Neuronal stem cell (in vitro differentiated cells): ENCODE measurements around the gene SLFN12L.

ENCODE experiments used
- DNase-seq: peaks from one replicate; pipeline ENCODE4 v3.0.0-alpha.2; 2013; ENCODE audit warnings: low spot score
- H2AFZ ChIP-seq: one replicate; pipeline ENCODE4 v1.6.1; 2013; ENCODE audit warnings: mild to moderate bottlenecking, low read length, inconsistent platforms
- H2AK5ac ChIP-seq: 2 replicates; pipeline ENCODE4 v1.6.1; 2013; ENCODE audit warnings: low read depth, mild to moderate bottlenecking, inconsistent platforms, low read length, moderate library complexity, mixed read lengths
- H2BK120ac ChIP-seq: 2 replicates; pipeline ENCODE4 v1.6.1; 2013; ENCODE audit warnings: low read depth, mild to moderate bottlenecking, inconsistent platforms, low read length, moderate library complexity, mixed read lengths
- H2BK12ac ChIP-seq: one replicate; pipeline ENCODE4 v1.6.1; 2013; ENCODE audit warnings: low read length, inconsistent platforms
- H2BK15ac ChIP-seq: 2 replicates; pipeline ENCODE4 v1.6.1; 2013; ENCODE audit warnings: mild to moderate bottlenecking, low read length, inconsistent platforms, mixed read lengths
- H2BK5ac ChIP-seq: one replicate; pipeline ENCODE4 v1.6.1; 2013; ENCODE audit warnings: inconsistent platforms, mild to moderate bottlenecking, low read length, moderate library complexity
- H3K14ac ChIP-seq: one replicate; pipeline ENCODE4 v1.6.1; 2013; ENCODE audit warnings: low read length, inconsistent platforms
- H3K18ac ChIP-seq: 2 replicates; pipeline ENCODE4 v1.6.1; 2013; ENCODE audit warnings: low read length, inconsistent platforms
- H3K23ac ChIP-seq: 2 replicates; pipeline ENCODE4 v1.6.1; 2013; ENCODE audit warnings: low read depth, mild to moderate bottlenecking, mixed read lengths, low read length, inconsistent platforms; ENCODE audit not compliant: poor library complexity
- H3K27ac ChIP-seq: replicated peaks from 3 replicates; pipeline ENCODE4 v1.5.1; 2013; ENCODE audit warnings: low read length, inconsistent platforms
- H3K27me3 ChIP-seq, 3 experiments: 2 replicates each; pipeline ENCODE4 v1.6.1; 2013; ENCODE audit warnings: low read length in 3 of 3, mild to moderate bottlenecking in 2 of 3, inconsistent platforms in 1 of 3, low read depth in 1 of 3, mixed read lengths in 1 of 3, moderate library complexity in 1 of 3; ENCODE audit not compliant: control insufficient read depth in 3 of 3, insufficient read depth in 3 of 3
- H3K36me3 ChIP-seq, 2 donors: replicated peaks in 1 of 2; 2 replicates each; pipeline ENCODE4 v1.6.1; 2013; ENCODE audit warnings: low read length in 2 of 2; ENCODE audit not compliant: control insufficient read depth in 2 of 2, insufficient read depth in 2 of 2
- H3K4ac ChIP-seq: 2 replicates; pipeline ENCODE4 v1.6.1; 2013; ENCODE audit warnings: inconsistent platforms, mild to moderate bottlenecking, low read length, moderate library complexity
- H3K4me1 ChIP-seq, 2 donors: 1 replicate in 1 of 2; 2 replicates in 1 of 2; pipeline ENCODE4 v1.6.1; 2013; ENCODE audit warnings: low read length in 2 of 2, low read depth in 1 of 2; ENCODE audit not compliant: control insufficient read depth in 2 of 2, insufficient read depth in 1 of 2
- H3K4me2 ChIP-seq: one replicate; pipeline ENCODE4 v1.6.1; 2013; ENCODE audit warnings: mild to moderate bottlenecking, low read length, inconsistent platforms; ENCODE audit not compliant: insufficient read depth, poor library complexity, severe bottlenecking
- H3K4me3 ChIP-seq, 2 donors: 2 replicates each; pipeline ENCODE4 v1.5.1; 2013; ENCODE audit warnings: low read length in 2 of 2, mild to moderate bottlenecking in 2 of 2, inconsistent platforms in 1 of 2, moderate library complexity in 1 of 2
- H3K79me1 ChIP-seq: one replicate; pipeline ENCODE4 v1.6.1; 2013; ENCODE audit warnings: low read depth, mild to moderate bottlenecking, inconsistent platforms, low read length, moderate library complexity
- H3K9ac ChIP-seq: one replicate; pipeline ENCODE4 v1.6.1; 2013; ENCODE audit warnings: mild to moderate bottlenecking, low read depth, low read length, inconsistent platforms; ENCODE audit not compliant: poor library complexity
- H3K9me3 ChIP-seq, 2 donors: replicated peaks in 1 of 2; 2 replicates each; pipeline versions ENCODE3 to v1.6.1; 2013; ENCODE audit warnings: low read length in 2 of 2, mild to moderate bottlenecking in 2 of 2, inconsistent platforms in 1 of 2, low read depth in 1 of 2, mixed read lengths in 1 of 2, moderate library complexity in 1 of 2; ENCODE audit not compliant: control insufficient read depth in 2 of 2, insufficient read depth in 1 of 2
- H4K8ac ChIP-seq: one replicate; pipeline ENCODE4 v1.6.1; 2013; ENCODE audit warnings: low read depth, mild to moderate bottlenecking, inconsistent platforms, low read length, moderate library complexity
- H4K91ac ChIP-seq: one replicate; pipeline ENCODE4 v1.6.1; 2013; ENCODE audit warnings: low read length, low read depth, mild to moderate bottlenecking, inconsistent platforms; ENCODE audit not compliant: poor library complexity
- WGBS, 2 donors: extraction: QIAGEN DNeasy Blood & Tissue Kit; methylation state at CpG; one replicate each; pipeline ENCODE4 v1.1.7; 2013; ENCODE audit warnings: missing lambda C conversion rate in 2 of 2, mixed read lengths in 1 of 2; ENCODE audit not compliant: insufficient read length in 2 of 2, insufficient replicate concordance in 1 of 2; ENCODE audit errors: extremely low coverage in 2 of 2; 5-methylcytosine and 5-hydroxymethylcytosine counted together

Gene SLFN12L

DNA sequence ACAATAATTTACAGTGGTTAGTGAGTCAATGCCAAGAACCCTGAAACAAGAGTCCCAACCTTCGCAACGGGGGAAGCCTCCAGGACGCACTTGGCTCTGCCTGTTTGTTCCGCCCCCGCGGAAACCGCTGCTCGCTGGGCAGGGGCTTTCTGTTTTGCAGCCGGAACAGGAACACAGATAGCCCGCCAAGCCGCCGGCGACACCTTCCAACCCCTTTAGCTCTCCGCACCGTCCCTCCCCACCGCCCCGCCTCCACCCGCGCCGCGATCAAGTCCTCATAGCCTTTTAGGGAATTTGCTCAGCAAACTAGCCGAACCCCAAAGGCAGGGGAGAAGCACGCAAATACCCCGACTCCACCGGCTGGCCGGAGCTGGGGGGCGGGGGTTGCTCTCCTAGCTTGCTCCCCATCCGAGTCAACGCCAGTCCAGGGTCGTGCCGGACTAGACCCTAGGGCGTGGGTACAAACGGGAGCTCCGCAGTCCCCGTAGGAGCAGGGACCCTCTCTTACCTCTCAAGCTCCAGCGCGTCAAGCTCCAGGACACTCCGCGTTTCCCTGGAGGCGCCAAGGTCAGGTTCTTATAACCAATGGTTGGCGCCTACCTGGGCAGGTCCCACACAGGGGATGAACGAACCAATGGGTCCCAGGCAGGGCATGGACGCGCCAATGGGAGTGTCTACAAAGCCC lies 89.1 kb downstream of the SLFN12L start, which contains the start of gene SLFN13:
Gene SLFN13 (minus strand): TSS at position 553 of the 685 bp plus-strand sequence. CDS start 3,086 bp downstream, outside the sequence.
- Histone ChIP-seq H3K4me2 (peak within 1 kb of the TSS; percentile 75), H4K91ac (no peak within 1 kb of the TSS), H2AK5ac (no peak within 1 kb of the TSS), H3K9me3 (peaks cover 0 to 2% of the 10 kb centered on the region in 2 donors), H2BK15ac (no peak within 1 kb of the TSS), H2BK120ac (no peak within 1 kb of the TSS), H3K4me1 (peaks cover 3 to 12% of the 10 kb centered on the region in 2 donors), H3K4ac (no peak within 1 kb of the TSS), H3K9ac (peak within 1 kb of the TSS; percentile 74), H2BK5ac (no peak within 1 kb of the TSS), H3K79me1 (no peaks in the 10 kb centered on the region), H3K27ac (no peak within 1 kb of the TSS), H3K4me3 (peak within 1 kb of the TSS; percentile 42 to 76), H3K36me3 (no peaks in the 10 kb centered on the region), H2AFZ (peak within 1 kb of the TSS; percentile 84), H3K14ac (peak within 1 kb of the TSS; percentile 67), H3K27me3 (peaks cover 13 to 83% (median 26%) of the 10 kb centered on the region in 3 experiments), H3K18ac (peak within 1 kb of the TSS; percentile 49), H3K23ac (peak within 1 kb of the TSS; percentile 50), H4K8ac (peak within 1 kb of the TSS; percentile 45), H2BK12ac (no peak within 1 kb of the TSS)
- no CpG with 5 or more reads among the region's 44 CpGs for WGBS, 2 donors
- peak; percentile 58 for DNase-seq

- peaks cover 13 to 79% (median 24%) of the 10 kb centered on the region in 3 experiments for H3K27me3 ChIP-seq
- no peak overlapping the region for H3K9ac ChIP-seq
- no peak for DNase-seq
- H3K14ac ChIP-seq, result no peak overlapping the region
- H2BK15ac ChIP-seq, result no peak overlapping the region
- peaks cover 3 to 12% of the 10 kb centered on the region in 2 donors for H3K4me1 ChIP-seq
- H2BK5ac ChIP-seq, result no peak overlapping the region
- peak overlapping the region in 1 of 2 donors; percentile 42 for H3K4me3 ChIP-seq
- H3K79me1 ChIP-seq, result no peaks in the 10 kb centered on the region
- H3K36me3 ChIP-seq, result no peaks in the 10 kb centered on the region
- no CpG with 5 or more reads among the region's 3 CpGs for WGBS, 2 donors
- no peak overlapping the region for H3K23ac ChIP-seq
- no peak overlapping the region for H2BK12ac ChIP-seq
- peak overlapping the region; percentile 70 for H2AFZ ChIP-seq
- no peak overlapping the region for H3K4ac ChIP-seq
- no peak overlapping the region for H3K27ac ChIP-seq
- no peak overlapping the region for H2BK120ac ChIP-seq
- no peak overlapping the region for H3K18ac ChIP-seq
- no peak overlapping the region for H4K8ac ChIP-seq
- peaks cover 0 to 2% of the 10 kb centered on the region in 2 donors for H3K9me3 ChIP-seq
- H2AK5ac ChIP-seq, result no peak overlapping the region
- no peak overlapping the region for H3K4me2 ChIP-seq
- no peak overlapping the region for H4K91ac ChIP-seq
These were observed 90.0 kb downstream of the SLFN12L start for GRCh38 chr17:35447499-35447898.

DNA sequence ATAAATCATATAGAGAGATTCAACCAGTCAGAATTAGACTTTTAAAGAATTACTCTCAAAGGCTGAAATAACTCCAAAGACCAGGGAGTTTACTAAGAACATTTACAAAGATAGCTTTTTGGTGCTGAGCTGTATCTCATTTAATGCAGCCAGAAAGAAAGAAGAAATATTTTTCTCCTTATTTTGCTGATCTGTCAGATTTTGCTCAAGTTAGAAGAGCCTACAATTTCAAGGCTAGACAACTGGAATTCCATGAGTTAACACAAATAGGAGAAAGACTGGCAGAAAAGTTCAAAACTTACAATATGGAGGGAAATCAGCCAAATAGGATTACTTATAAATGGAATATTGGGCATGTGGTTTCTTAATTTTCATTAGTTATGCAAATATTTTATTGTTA lies 99.0 kb downstream of the SLFN12L start:
- Histone ChIP-seq H4K91ac (no peak overlapping the region), H3K4me3 (no peak overlapping the region), H2AK5ac (no peak overlapping the region), H2BK15ac (no peak overlapping the region), H3K27ac (no peak overlapping the region), H3K79me1 (no peaks in the 10 kb centered on the region), H4K8ac (no peak overlapping the region), H2AFZ (no peak overlapping the region), H2BK120ac (no peak overlapping the region), H3K4ac (no peak overlapping the region), H3K27me3 (peaks cover 0 to 6% (median 0%) of the 10 kb centered on the region in 3 experiments), H3K18ac (no peak overlapping the region), H3K9ac (no peak overlapping the region), H3K23ac (no peak overlapping the region), H3K36me3 (no peaks in the 10 kb centered on the region), H3K9me3 (no peaks in the 10 kb centered on the region), H2BK12ac (no peak overlapping the region), H3K4me2 (no peak overlapping the region), H3K14ac (no peak overlapping the region), H2BK5ac (no peak overlapping the region), H3K4me1 (peaks cover 4 to 6% of the 10 kb centered on the region in 2 donors)
- DNase-seq, result no peak

DNA sequence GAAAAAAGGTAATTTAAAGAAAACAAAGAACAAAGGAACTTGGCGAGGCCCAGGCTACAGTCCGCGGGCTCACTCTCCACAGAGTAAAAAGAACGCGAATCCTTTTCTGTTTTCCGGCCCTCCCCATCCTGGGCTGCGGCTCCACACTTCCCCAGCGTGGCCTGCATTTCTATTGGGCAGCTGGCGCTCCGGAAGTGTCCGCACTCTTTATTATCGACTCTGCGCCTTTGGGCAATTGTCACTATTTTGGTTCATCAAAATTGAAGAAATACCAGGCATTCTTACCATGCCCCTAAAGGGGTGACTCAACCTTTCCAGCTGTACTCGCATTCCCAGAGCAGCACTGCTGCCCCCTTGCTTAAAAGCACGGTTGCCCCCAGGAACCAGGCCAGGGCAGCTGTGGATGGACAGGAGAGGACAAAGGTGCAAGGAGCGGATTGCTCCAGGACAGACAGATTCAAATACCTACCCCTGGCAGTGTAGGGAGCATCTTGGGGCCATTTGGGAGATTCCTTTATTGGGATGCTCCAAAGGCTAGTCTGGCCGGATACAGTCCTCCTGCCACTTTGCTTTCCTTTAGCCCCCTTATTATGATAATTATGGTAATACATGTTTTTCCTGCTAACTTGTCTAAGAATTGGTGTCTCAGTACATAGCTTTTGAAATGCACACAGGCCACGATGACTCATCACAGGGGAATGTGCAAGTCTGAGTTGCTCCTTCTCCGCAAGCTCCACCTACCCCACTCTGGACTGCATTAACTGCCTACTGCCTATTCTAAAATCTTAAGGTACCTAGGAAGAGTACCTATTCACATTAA lies 104.2 kb downstream of the SLFN12L start:
- H3K79me1 ChIP-seq, result peaks cover 4% of the 10 kb centered on the region
- peaks cover 9 to 14% of the 10 kb centered on the region in 2 donors for H3K4me1 ChIP-seq
- no peak overlapping the region for H3K23ac ChIP-seq
- no peak overlapping the region for H4K91ac ChIP-seq
- peak overlapping the region; percentile 91 for H3K18ac ChIP-seq
- no peak overlapping the region for H2BK12ac ChIP-seq
- no CpG with 5 or more reads among the region's 19 CpGs for WGBS, 2 donors
- H3K9ac ChIP-seq, result no peak overlapping the region
- DNase-seq, result peak; percentile 68
- H3K27me3 ChIP-seq, result no peaks in the 10 kb centered on the region
- H4K8ac ChIP-seq, result no peak overlapping the region
- H2AK5ac ChIP-seq, result no peak overlapping the region
- peak overlapping the region; percentile 43 for H3K4me2 ChIP-seq
- peak overlapping the region; percentile 63 for H2AFZ ChIP-seq
- H3K4ac ChIP-seq, result no peak overlapping the region
- no peaks in the 10 kb centered on the region for H3K36me3 ChIP-seq
- peak overlapping the region; percentile 49 for H2BK5ac ChIP-seq
- no peak overlapping the region for H2BK15ac ChIP-seq
- H3K9me3 ChIP-seq, result no peaks in the 10 kb centered on the region
- peak overlapping the region; percentile 93 for H3K27ac ChIP-seq
- H2BK120ac ChIP-seq, result no peak overlapping the region
- H3K14ac ChIP-seq, result no peak overlapping the region
- H3K4me3 ChIP-seq, result no peak overlapping the region
